Measurements from ENCODE around the gene COL28A1.

COL28A1 gene

GRCh38 chr7:7519528-7519927, 16.1 kb downstream of the COL28A1 start:
- Histone ChIP-seq H2AFZ (ENCODE audit: low read depth, low read length, severe bottlenecking) (no peak overlapping the region), H3K9me3 (ENCODE audit: insufficient read depth, low read length) (no peaks in the 10 kb centered on the region), H3K27ac (ENCODE audit: low read depth, low read length) (no peak overlapping the region), H3K4me3 (ENCODE audit: insufficient read depth, low read length, poor library complexity, severe bottlenecking) (no peak overlapping the region), H3K36me3 (ENCODE audit: low read length) (no peaks in the 10 kb centered on the region), H4K20me1 (ENCODE audit: low read depth, low read length) (no peaks in the 10 kb centered on the region), H3K9ac (ENCODE audit: low read length) (no peak overlapping the region), H3F3A (ENCODE audit: insufficient read depth) (no peaks in the 10 kb centered on the region), H3K9me2 (replicated peaks; ENCODE audit: insufficient read depth, low read length) (no peaks in the 10 kb centered on the region), H3K4me2 (ENCODE audit: low read depth, low read length, poor library complexity, severe bottlenecking) (no peak overlapping the region), H3K79me2 (ENCODE audit: insufficient read depth, low read length) (no peaks in the 10 kb centered on the region), H3K27me3 (ENCODE audit: low read length) (no peaks in the 10 kb centered on the region)
- no peak for TF ChIP-seq EZH2phosphoT487 (conservative IDR thresholded peaks at IDR 0.05; ENCODE audit: low read length)

GRCh38 chr7:7519056-7519455, 16.6 kb downstream of the COL28A1 start:
- Histone ChIP-seq H3K9ac (ENCODE audit: low read length) (no peak overlapping the region), H3K27me3 (ENCODE audit: low read length) (no peaks in the 10 kb centered on the region), H3K36me3 (ENCODE audit: low read length) (no peaks in the 10 kb centered on the region), H3K9me3 (ENCODE audit: insufficient read depth, low read length) (no peaks in the 10 kb centered on the region), H3K9me2 (replicated peaks; ENCODE audit: insufficient read depth, low read length) (no peaks in the 10 kb centered on the region), H3K4me2 (ENCODE audit: low read depth, low read length, poor library complexity, severe bottlenecking) (no peak overlapping the region), H3F3A (ENCODE audit: insufficient read depth) (no peaks in the 10 kb centered on the region), H3K27ac (ENCODE audit: low read depth, low read length) (no peak overlapping the region), H4K20me1 (ENCODE audit: low read depth, low read length) (no peaks in the 10 kb centered on the region), H3K79me2 (ENCODE audit: insufficient read depth, low read length) (no peaks in the 10 kb centered on the region), H3K4me3 (ENCODE audit: insufficient read depth, low read length, poor library complexity, severe bottlenecking) (no peak overlapping the region), H2AFZ (ENCODE audit: low read depth, low read length, severe bottlenecking) (no peak overlapping the region)
- TF ChIP-seq CTCF (IDR thresholded peaks at IDR 0.05; ENCODE audit: insufficient read depth, low read length, poor library complexity, severe bottlenecking) (no peak), EZH2phosphoT487 (conservative IDR thresholded peaks at IDR 0.05; ENCODE audit: low read length) (no peak)

DNA sequence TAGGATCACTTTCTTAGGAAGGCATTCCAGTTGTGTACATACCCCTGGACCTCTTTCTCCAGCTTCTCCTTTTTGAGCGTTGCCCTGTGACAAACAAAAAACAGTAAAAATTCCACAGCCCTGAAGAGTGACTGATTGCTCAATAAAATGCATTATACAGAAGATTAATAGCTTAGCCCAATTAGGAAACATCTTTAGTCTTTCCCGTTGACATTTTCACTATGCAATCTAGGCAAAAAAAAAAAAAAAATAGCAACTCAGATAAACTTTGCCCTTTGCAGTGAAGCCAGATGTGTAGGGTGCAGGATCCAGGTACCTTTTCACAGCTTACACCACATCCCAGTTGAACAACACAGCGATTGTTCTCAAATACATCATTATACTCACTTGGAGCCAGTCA, 17.9 kb downstream of the COL28A1 start:
- Histone ChIP-seq H2AFZ (ENCODE audit: low read depth, low read length, severe bottlenecking) (no peak overlapping the region), H3K9me2 (replicated peaks; ENCODE audit: insufficient read depth, low read length) (no peaks in the 10 kb centered on the region), H3K79me2 (ENCODE audit: insufficient read depth, low read length) (no peaks in the 10 kb centered on the region), H3K27ac (ENCODE audit: low read depth, low read length) (no peak overlapping the region), H3K27me3 (ENCODE audit: low read length) (no peaks in the 10 kb centered on the region), H3F3A (ENCODE audit: insufficient read depth) (no peaks in the 10 kb centered on the region), H3K9me3 (ENCODE audit: insufficient read depth, low read length) (no peaks in the 10 kb centered on the region), H3K9ac (ENCODE audit: low read length) (no peak overlapping the region), H3K36me3 (ENCODE audit: low read length) (no peaks in the 10 kb centered on the region), H3K4me3 (ENCODE audit: insufficient read depth, low read length, poor library complexity, severe bottlenecking) (no peak overlapping the region), H4K20me1 (ENCODE audit: low read depth, low read length) (no peaks in the 10 kb centered on the region), H3K4me2 (ENCODE audit: low read depth, low read length, poor library complexity, severe bottlenecking) (no peak overlapping the region)
- no peak for TF ChIP-seq CTCF (IDR thresholded peaks at IDR 0.05; ENCODE audit: insufficient read depth, low read length, poor library complexity, severe bottlenecking)
- no peak for TF ChIP-seq EZH2phosphoT487 (conservative IDR thresholded peaks at IDR 0.05; ENCODE audit: low read length)

DNA sequence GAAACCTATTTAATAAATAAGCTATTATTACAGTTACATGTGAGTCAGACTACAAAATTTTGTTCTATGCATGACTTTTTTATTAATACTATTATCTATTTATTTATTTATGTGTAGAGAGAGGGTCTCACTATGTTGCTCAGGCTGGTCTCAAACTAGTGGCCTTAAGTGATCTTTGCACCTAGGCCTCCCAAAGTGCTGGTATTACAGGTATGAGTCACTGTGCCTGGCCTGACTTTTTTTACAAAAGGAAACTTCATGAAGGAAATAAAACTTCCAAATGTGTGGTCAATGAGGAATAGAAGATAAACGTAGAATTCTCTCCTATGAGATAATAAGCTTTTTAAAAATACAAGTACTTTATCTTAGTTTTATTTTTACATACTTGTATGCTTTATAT, 19.0 kb downstream of the COL28A1 start:
- no peak overlapping the region for H3K4me3 ChIP-seq (ENCODE audit: insufficient read depth, low read length, poor library complexity, severe bottlenecking)
- no peaks in the 10 kb centered on the region for H3K9me2 ChIP-seq (replicated peaks; ENCODE audit: insufficient read depth, low read length)
- TF ChIP-seq CTCF (IDR thresholded peaks at IDR 0.05; ENCODE audit: insufficient read depth, low read length, poor library complexity, severe bottlenecking) (no peak), EZH2phosphoT487 (conservative IDR thresholded peaks at IDR 0.05; ENCODE audit: low read length) (no peak)
- H3K36me3 ChIP-seq (ENCODE audit: low read length): no peaks in the 10 kb centered on the region
- H3K27me3 ChIP-seq (ENCODE audit: low read length): no peaks in the 10 kb centered on the region
- H3K9me3 ChIP-seq (ENCODE audit: insufficient read depth, low read length): no peaks in the 10 kb centered on the region
- no peak overlapping the region for H3K4me2 ChIP-seq (ENCODE audit: low read depth, low read length, poor library complexity, severe bottlenecking)
- no peaks in the 10 kb centered on the region for H4K20me1 ChIP-seq (ENCODE audit: low read depth, low read length)
- H3K79me2 ChIP-seq (ENCODE audit: insufficient read depth, low read length): no peaks in the 10 kb centered on the region
- H3K27ac ChIP-seq (ENCODE audit: low read depth, low read length): no peak overlapping the region
- H3F3A ChIP-seq (ENCODE audit: insufficient read depth): no peaks in the 10 kb centered on the region
- H2AFZ ChIP-seq (ENCODE audit: low read depth, low read length, severe bottlenecking): no peak overlapping the region
- no peak overlapping the region for H3K9ac ChIP-seq (ENCODE audit: low read length)

Measured in SU-DHL-6 (cell line).